Measurements from ENCODE around the gene UTP20.

Gene UTP20

DNA sequence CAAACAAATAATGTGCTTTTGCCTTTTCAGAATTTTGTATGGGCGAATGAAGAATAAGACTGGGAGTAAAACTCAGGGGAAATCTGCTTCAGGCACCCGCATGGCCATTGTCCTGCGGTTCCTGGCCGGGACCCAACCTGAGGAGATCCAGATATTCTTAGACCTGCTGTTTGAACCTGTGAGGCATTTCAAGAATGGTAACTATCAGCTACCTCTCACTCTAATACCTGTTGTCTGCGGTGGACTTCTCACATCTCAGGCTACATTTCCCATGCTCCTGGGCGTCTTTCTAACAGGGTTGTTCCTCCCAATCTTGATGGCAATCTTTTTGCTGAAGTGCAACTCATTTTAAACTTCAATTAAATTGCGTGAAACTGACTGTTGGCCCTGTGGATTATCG, 47.1 kb downstream of the UTP20 start:
- no peaks in the 10 kb centered on the region for H3K4me1 ChIP-seq (ENCODE audit: control insufficient read depth, low read depth, low read length)
- no peaks in the 10 kb centered on the region for H3K9me3 ChIP-seq (ENCODE audit: control insufficient read depth, low read depth, low read length)
- no peak overlapping the region for H3K4me3 ChIP-seq (ENCODE audit: low read length)
- H3K9ac ChIP-seq (ENCODE audit: low read length), result no peak overlapping the region
- H3K36me3 ChIP-seq (ENCODE audit: control insufficient read depth, low read depth, low read length), result peaks cover 67% of the 10 kb centered on the region
- no peaks in the 10 kb centered on the region for H3K27me3 ChIP-seq (ENCODE audit: control insufficient read depth, insufficient read depth, low read length)
- H3K27ac ChIP-seq (ENCODE audit: low read length), result no peak overlapping the region

- no peak overlapping the region for H3K27ac ChIP-seq (ENCODE audit: low read length)
- H3K36me3 ChIP-seq (ENCODE audit: control insufficient read depth, low read depth, low read length), result peaks cover 70% of the 10 kb centered on the region
- H3K4me3 ChIP-seq (ENCODE audit: low read length), result no peak overlapping the region
- H3K9me3 ChIP-seq (ENCODE audit: control insufficient read depth, low read depth, low read length), result no peaks in the 10 kb centered on the region
- no peaks in the 10 kb centered on the region for H3K27me3 ChIP-seq (ENCODE audit: control insufficient read depth, insufficient read depth, low read length)
- no peaks in the 10 kb centered on the region for H3K4me1 ChIP-seq (ENCODE audit: control insufficient read depth, low read depth, low read length)
- H3K9ac ChIP-seq (ENCODE audit: low read length), result no peak overlapping the region
These were observed 47.6 kb downstream of the UTP20 start for GRCh38 chr12:101327546-101327945.

DNA sequence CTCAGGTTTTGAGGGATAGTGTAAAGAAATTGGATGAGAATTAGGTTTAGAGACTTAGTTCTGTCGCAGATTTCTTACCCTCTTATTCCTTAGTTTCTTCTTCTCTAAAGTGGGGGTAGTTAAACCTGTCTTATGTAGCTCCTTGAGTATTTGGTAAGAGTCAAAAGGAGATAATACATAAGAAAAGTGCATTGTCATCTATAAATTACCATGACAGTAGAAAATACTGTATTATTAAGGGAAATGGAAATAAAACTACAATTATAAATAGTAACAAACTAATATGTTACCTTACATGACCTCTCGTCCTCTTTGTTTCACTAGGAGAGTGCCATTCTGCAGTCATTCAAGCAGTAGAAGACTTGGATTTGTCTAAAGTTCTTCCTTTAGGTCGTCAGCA, 49.0 kb downstream of the UTP20 start:
- H3K27me3 ChIP-seq (ENCODE audit: control insufficient read depth, insufficient read depth, low read length), result no peaks in the 10 kb centered on the region
- peaks cover 82% of the 10 kb centered on the region for H3K36me3 ChIP-seq (ENCODE audit: control insufficient read depth, low read depth, low read length)
- H3K4me1 ChIP-seq (ENCODE audit: control insufficient read depth, low read depth, low read length), result no peaks in the 10 kb centered on the region
- H3K4me3 ChIP-seq (ENCODE audit: low read length), result no peak overlapping the region
- no peak overlapping the region for H3K27ac ChIP-seq (ENCODE audit: low read length)
- H3K9ac ChIP-seq (ENCODE audit: low read length), result no peak overlapping the region
- H3K9me3 ChIP-seq (ENCODE audit: control insufficient read depth, low read depth, low read length), result no peaks in the 10 kb centered on the region

DNA sequence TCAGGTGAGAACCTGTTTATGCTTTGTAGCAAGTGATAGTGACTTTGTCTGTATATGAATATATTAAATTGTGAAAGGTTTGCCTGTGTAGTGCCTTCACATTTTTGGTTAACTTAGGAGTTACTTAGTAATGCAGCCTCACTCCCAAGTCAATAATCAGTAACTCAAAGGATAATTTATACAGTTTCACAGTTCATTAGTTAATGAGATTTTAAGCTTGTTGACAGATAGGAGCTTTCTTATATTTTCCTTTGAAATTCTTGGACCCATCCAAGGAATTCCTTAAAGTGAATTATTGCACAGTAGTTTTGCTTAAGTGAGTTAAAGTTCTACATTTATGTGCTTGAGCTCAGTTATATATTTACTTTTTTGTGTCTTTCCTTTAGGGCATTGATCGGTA, 50.7 kb downstream of the UTP20 start:
- H3K9ac ChIP-seq (ENCODE audit: low read length), result no peak overlapping the region
- peaks cover 78% of the 10 kb centered on the region for H3K36me3 ChIP-seq (ENCODE audit: control insufficient read depth, low read depth, low read length)
- H3K4me3 ChIP-seq (ENCODE audit: low read length), result no peak overlapping the region
- no peaks in the 10 kb centered on the region for H3K9me3 ChIP-seq (ENCODE audit: control insufficient read depth, low read depth, low read length)
- no peak overlapping the region for H3K27ac ChIP-seq (ENCODE audit: low read length)
- H3K4me1 ChIP-seq (ENCODE audit: control insufficient read depth, low read depth, low read length), result peaks cover under 1% of the 10 kb centered on the region
- H3K27me3 ChIP-seq (ENCODE audit: control insufficient read depth, insufficient read depth, low read length), result no peaks in the 10 kb centered on the region

GRCh38 chr12:101336437-101336836, 56.5 kb downstream of the UTP20 start:
- peaks cover 63% of the 10 kb centered on the region for H3K36me3 ChIP-seq (ENCODE audit: control insufficient read depth, low read depth, low read length)

DNA sequence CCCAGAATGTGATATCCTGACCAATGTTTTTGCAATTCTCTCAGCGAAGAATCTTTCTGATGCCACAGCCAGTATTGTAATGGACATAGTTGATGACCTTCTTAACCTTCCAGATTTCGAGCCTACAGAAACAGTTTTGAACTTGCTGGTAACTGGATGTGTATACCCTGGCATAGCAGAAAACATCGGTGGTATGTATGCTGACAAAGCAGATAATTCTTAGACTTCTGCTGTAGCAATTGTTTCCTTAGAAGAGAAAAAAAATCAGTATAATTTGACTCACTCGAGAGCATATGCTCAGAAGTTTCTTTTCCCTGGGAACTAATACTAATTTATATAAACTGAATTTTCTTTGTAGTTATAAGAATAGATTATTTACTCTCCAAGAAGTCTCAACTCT, 58.2 kb downstream of the UTP20 start:
- H3K4me1 ChIP-seq (ENCODE audit: control insufficient read depth, low read depth, low read length), result peaks cover 5% of the 10 kb centered on the region
- H3K27me3 ChIP-seq (ENCODE audit: control insufficient read depth, insufficient read depth, low read length), result no peaks in the 10 kb centered on the region
- peaks cover 69% of the 10 kb centered on the region for H3K36me3 ChIP-seq (ENCODE audit: control insufficient read depth, low read depth, low read length)
- no peak overlapping the region for H3K4me3 ChIP-seq (ENCODE audit: low read length)
- H3K9ac ChIP-seq (ENCODE audit: low read length), result no peak overlapping the region
- no peak overlapping the region for H3K27ac ChIP-seq (ENCODE audit: low read length)
- no peaks in the 10 kb centered on the region for H3K9me3 ChIP-seq (ENCODE audit: control insufficient read depth, low read depth, low read length)

More at GRCh38 chr12:101336437-101336836, 56.5 kb downstream of the UTP20 start:
- peaks cover 5% of the 10 kb centered on the region for H3K4me1 ChIP-seq (ENCODE audit: control insufficient read depth, low read depth, low read length)
- H3K9ac ChIP-seq (ENCODE audit: low read length), result no peak overlapping the region
- H3K27ac ChIP-seq (ENCODE audit: low read length), result no peak overlapping the region
- H3K27me3 ChIP-seq (ENCODE audit: control insufficient read depth, insufficient read depth, low read length), result no peaks in the 10 kb centered on the region
- H3K4me3 ChIP-seq (ENCODE audit: low read length), result no peak overlapping the region
- no peaks in the 10 kb centered on the region for H3K9me3 ChIP-seq (ENCODE audit: control insufficient read depth, low read depth, low read length)

DNA sequence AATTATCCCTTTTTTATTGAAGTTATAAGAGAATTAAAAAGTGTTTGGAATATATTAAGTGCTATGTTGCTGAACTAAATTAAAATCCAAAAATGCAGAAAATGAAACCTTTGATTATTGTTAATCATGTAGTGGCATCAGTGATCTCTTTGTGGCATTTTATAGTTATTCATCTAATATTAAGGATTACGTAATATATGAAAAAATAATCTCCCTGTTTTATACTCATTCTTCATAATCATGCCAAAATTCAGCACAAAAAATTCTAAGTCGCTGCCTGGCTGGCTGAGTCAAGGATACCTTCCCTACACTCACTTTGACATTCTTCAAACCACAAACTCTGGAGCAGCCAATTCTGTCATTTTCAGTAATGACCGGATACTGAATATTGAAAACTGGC, 64.0 kb downstream of the UTP20 start:
- Histone ChIP-seq H3K9ac (ENCODE audit: low read length) (no peak overlapping the region), H3K27ac (ENCODE audit: low read length) (no peak overlapping the region), H3K9me3 (ENCODE audit: control insufficient read depth, low read depth, low read length) (no peaks in the 10 kb centered on the region), H3K36me3 (ENCODE audit: control insufficient read depth, low read depth, low read length) (peaks cover 83% of the 10 kb centered on the region), H3K4me1 (ENCODE audit: control insufficient read depth, low read depth, low read length) (no peaks in the 10 kb centered on the region), H3K27me3 (ENCODE audit: control insufficient read depth, insufficient read depth, low read length) (no peaks in the 10 kb centered on the region), H3K4me3 (ENCODE audit: low read length) (no peak overlapping the region)

GRCh38 chr12:101351682-101352081, 71.8 kb downstream of the UTP20 start:
- no peak overlapping the region for H3K4me3 ChIP-seq (ENCODE audit: low read length)
- no peak overlapping the region for H3K9ac ChIP-seq (ENCODE audit: low read length)
- H3K4me1 ChIP-seq (ENCODE audit: control insufficient read depth, low read depth, low read length), result no peaks in the 10 kb centered on the region
- H3K27me3 ChIP-seq (ENCODE audit: control insufficient read depth, insufficient read depth, low read length), result no peaks in the 10 kb centered on the region
- H3K9me3 ChIP-seq (ENCODE audit: control insufficient read depth, low read depth, low read length), result no peaks in the 10 kb centered on the region
- peaks cover 70% of the 10 kb centered on the region for H3K36me3 ChIP-seq (ENCODE audit: control insufficient read depth, low read depth, low read length)
- H3K27ac ChIP-seq (ENCODE audit: low read length), result no peak overlapping the region

GRCh38 chr12:101356794-101357193, 76.9 kb downstream of the UTP20 start:
- Histone ChIP-seq H3K9me3 (ENCODE audit: control insufficient read depth, low read depth, low read length) (no peaks in the 10 kb centered on the region), H3K27ac (ENCODE audit: low read length) (no peak overlapping the region), H3K4me3 (ENCODE audit: low read length) (no peak overlapping the region), H3K36me3 (ENCODE audit: control insufficient read depth, low read depth, low read length) (peaks cover 67% of the 10 kb centered on the region), H3K4me1 (ENCODE audit: control insufficient read depth, low read depth, low read length) (no peaks in the 10 kb centered on the region), H3K27me3 (ENCODE audit: control insufficient read depth, insufficient read depth, low read length) (no peaks in the 10 kb centered on the region), H3K9ac (ENCODE audit: low read length) (no peak overlapping the region)

- peaks cover 73% of the 10 kb centered on the region for H3K36me3 ChIP-seq (ENCODE audit: control insufficient read depth, low read depth, low read length)
These were observed 81.5 kb downstream of the UTP20 start for GRCh38 chr12:101361455-101361854.

DNA sequence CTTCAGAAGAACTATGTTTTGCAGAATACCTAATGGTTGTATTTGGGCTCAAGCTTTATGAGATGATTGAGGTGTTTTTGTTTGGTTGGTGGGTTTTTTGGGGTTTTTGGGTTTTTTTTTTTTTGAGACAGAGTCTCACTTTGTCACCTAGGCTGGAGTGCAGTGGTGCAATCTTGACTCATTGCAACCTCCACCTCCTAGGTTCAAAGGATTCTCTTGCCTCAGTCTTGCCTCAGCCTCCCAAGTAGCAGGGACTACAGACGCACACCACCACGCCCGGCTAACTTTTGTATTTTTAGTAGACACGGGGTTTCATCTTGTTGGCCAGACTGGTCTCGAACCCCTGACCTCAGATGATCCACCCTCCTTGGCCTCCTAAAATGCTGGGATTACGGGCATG, 88.1 kb downstream of the UTP20 start:
- H3K9ac ChIP-seq (ENCODE audit: low read length), result no peak overlapping the region
- no peaks in the 10 kb centered on the region for H3K4me1 ChIP-seq (ENCODE audit: control insufficient read depth, low read depth, low read length)
- H3K36me3 ChIP-seq (ENCODE audit: control insufficient read depth, low read depth, low read length), result peaks cover 85% of the 10 kb centered on the region

More at GRCh38 chr12:101361455-101361854, 81.5 kb downstream of the UTP20 start:
- H3K9ac ChIP-seq (ENCODE audit: low read length), result no peak overlapping the region
- no peak overlapping the region for H3K4me3 ChIP-seq (ENCODE audit: low read length)
- H3K4me1 ChIP-seq (ENCODE audit: control insufficient read depth, low read depth, low read length), result no peaks in the 10 kb centered on the region
- no peak overlapping the region for H3K27ac ChIP-seq (ENCODE audit: low read length)
- H3K9me3 ChIP-seq (ENCODE audit: control insufficient read depth, low read depth, low read length), result no peaks in the 10 kb centered on the region
- no peaks in the 10 kb centered on the region for H3K27me3 ChIP-seq (ENCODE audit: control insufficient read depth, insufficient read depth, low read length)

DNA sequence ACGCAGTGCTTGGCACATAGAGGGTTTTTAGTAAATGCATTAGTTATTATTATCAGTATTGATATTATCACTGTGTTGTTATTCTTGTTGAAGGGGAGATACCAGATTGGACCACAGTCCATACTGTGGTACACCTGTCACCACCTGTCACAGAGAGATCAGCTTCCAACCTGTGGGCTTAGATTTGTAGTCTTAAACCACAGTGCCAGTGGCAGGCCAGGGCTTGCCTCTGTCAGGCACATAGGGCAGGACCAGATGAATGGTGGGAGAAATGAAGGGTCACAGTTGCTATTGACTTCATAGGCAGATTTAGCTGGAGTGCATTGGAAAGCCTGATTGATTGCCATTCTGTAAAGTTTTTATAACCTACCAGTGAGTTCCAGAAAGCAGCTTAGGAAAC, 92.5 kb downstream of the UTP20 start:
- Histone ChIP-seq H3K4me3 (ENCODE audit: low read length) (no peak overlapping the region), H3K9me3 (ENCODE audit: control insufficient read depth, low read depth, low read length) (no peaks in the 10 kb centered on the region), H3K9ac (ENCODE audit: low read length) (no peak overlapping the region), H3K4me1 (ENCODE audit: control insufficient read depth, low read depth, low read length) (no peaks in the 10 kb centered on the region), H3K36me3 (ENCODE audit: control insufficient read depth, low read depth, low read length) (peaks cover 82% of the 10 kb centered on the region), H3K27ac (ENCODE audit: low read length) (no peak overlapping the region), H3K27me3 (ENCODE audit: control insufficient read depth, insufficient read depth, low read length) (no peaks in the 10 kb centered on the region)

More for the DNA sequence above, 88.1 kb downstream of the UTP20 start:
- Histone ChIP-seq H3K27ac (ENCODE audit: low read length) (no peak overlapping the region), H3K4me3 (ENCODE audit: low read length) (no peak overlapping the region), H3K27me3 (ENCODE audit: control insufficient read depth, insufficient read depth, low read length) (no peaks in the 10 kb centered on the region), H3K9me3 (ENCODE audit: control insufficient read depth, low read depth, low read length) (no peaks in the 10 kb centered on the region)

Data from iPS-18a (cell line).